ENCODE results near the gene GPR65.

GPR65 gene

GRCh38 chr14:88008039-88008742 lies 3.3 kb downstream of the GPR65 start:
- Histone ChIP-seq H3K9ac (ENCODE audit: low read length) (no peak overlapping the region), H3K27ac (ENCODE audit: low read length) (no peak overlapping the region)

GRCh38 chr14:88009486-88009885 lies 4.6 kb downstream of the GPR65 start:
- H3K9me3 ChIP-seq (replicated peaks; ENCODE audit: insufficient read depth, low read length), result no peaks in the 10 kb centered on the region
- no peaks in the 10 kb centered on the region for H3F3A ChIP-seq (ENCODE audit: insufficient read depth, low read length)
- no peak overlapping the region for H3K4me3 ChIP-seq (ENCODE audit: low read length)
- H3K4me1 ChIP-seq (ENCODE audit: low read length), result no peaks in the 10 kb centered on the region
- H3K4me2 ChIP-seq (ENCODE audit: low read depth, low read length), result no peak overlapping the region
- no peaks in the 10 kb centered on the region for H3K79me2 ChIP-seq (ENCODE audit: low read length)
- no peaks in the 10 kb centered on the region for H3K36me3 ChIP-seq (replicated peaks; ENCODE audit: insufficient read depth, low read length)
- H3K9me2 ChIP-seq (replicated peaks; ENCODE audit: insufficient read depth, low read length), result no peaks in the 10 kb centered on the region
- H3K9ac ChIP-seq (ENCODE audit: low read length), result no peak overlapping the region
- no peak for TF ChIP-seq CTCF (IDR thresholded peaks at IDR 0.05; ENCODE audit: low read length)
- TF ChIP-seq EZH2 (optimal IDR thresholded peaks at IDR 0.05; ENCODE audit: low read depth, low read length), result no peak
- no peak for TF ChIP-seq EZH2phosphoT487 (IDR thresholded peaks at IDR 0.05; ENCODE audit: low read length)
- no peaks in the 10 kb centered on the region for H4K20me1 ChIP-seq (ENCODE audit: insufficient read depth, low read length)
- DNase-seq, result no peak
- H2AFZ ChIP-seq (ENCODE audit: low read length), result no peak overlapping the region
- no peak overlapping the region for H3K27ac ChIP-seq (ENCODE audit: low read length)
- no peaks in the 10 kb centered on the region for H3K27me3 ChIP-seq (replicated peaks; ENCODE audit: insufficient read depth, low read length)

More at GRCh38 chr14:88008039-88008742, 3.3 kb downstream of the GPR65 start:
- no peaks in the 10 kb centered on the region for H4K20me1 ChIP-seq (ENCODE audit: insufficient read depth, low read length)
- no peaks in the 10 kb centered on the region for H3F3A ChIP-seq (ENCODE audit: insufficient read depth, low read length)
- no peak for DNase-seq
- no peaks in the 10 kb centered on the region for H3K9me3 ChIP-seq (replicated peaks; ENCODE audit: insufficient read depth, low read length)
- no peaks in the 10 kb centered on the region for H3K79me2 ChIP-seq (ENCODE audit: low read length)
- no peak overlapping the region for H2AFZ ChIP-seq (ENCODE audit: low read length)
- no peak overlapping the region for H3K4me2 ChIP-seq (ENCODE audit: low read depth, low read length)
- TF ChIP-seq CTCF (IDR thresholded peaks at IDR 0.05; ENCODE audit: low read length), result no peak
- no peak for TF ChIP-seq EZH2phosphoT487 (IDR thresholded peaks at IDR 0.05; ENCODE audit: low read length)
- TF ChIP-seq EZH2 (optimal IDR thresholded peaks at IDR 0.05; ENCODE audit: low read depth, low read length), result no peak
- H3K4me1 ChIP-seq (ENCODE audit: low read length), result no peaks in the 10 kb centered on the region
- no peaks in the 10 kb centered on the region for H3K36me3 ChIP-seq (replicated peaks; ENCODE audit: insufficient read depth, low read length)
- H3K9me2 ChIP-seq (replicated peaks; ENCODE audit: insufficient read depth, low read length), result no peaks in the 10 kb centered on the region
- H3K27me3 ChIP-seq (replicated peaks; ENCODE audit: insufficient read depth, low read length), result no peaks in the 10 kb centered on the region
- H3K4me3 ChIP-seq (ENCODE audit: low read length), result no peak overlapping the region

- Histone ChIP-seq H3K27ac (ENCODE audit: low read length) (no peak overlapping the region), H3K27me3 (replicated peaks; ENCODE audit: insufficient read depth, low read length) (no peaks in the 10 kb centered on the region), H3K9me2 (replicated peaks; ENCODE audit: insufficient read depth, low read length) (no peaks in the 10 kb centered on the region), H2AFZ (ENCODE audit: low read length) (no peak overlapping the region), H3K4me1 (ENCODE audit: low read length) (no peaks in the 10 kb centered on the region), H3K4me2 (ENCODE audit: low read depth, low read length) (no peak overlapping the region), H3K36me3 (replicated peaks; ENCODE audit: insufficient read depth, low read length) (no peaks in the 10 kb centered on the region), H3K9me3 (replicated peaks; ENCODE audit: insufficient read depth, low read length) (no peaks in the 10 kb centered on the region), H3K9ac (ENCODE audit: low read length) (no peak overlapping the region), H3K79me2 (ENCODE audit: low read length) (no peaks in the 10 kb centered on the region), H4K20me1 (ENCODE audit: insufficient read depth, low read length) (no peaks in the 10 kb centered on the region), H3K4me3 (ENCODE audit: low read length) (no peak overlapping the region), H3F3A (ENCODE audit: insufficient read depth, low read length) (no peaks in the 10 kb centered on the region)
- no peak for DNase-seq
- TF ChIP-seq EZH2 (optimal IDR thresholded peaks at IDR 0.05; ENCODE audit: low read depth, low read length) (no peak), EZH2phosphoT487 (IDR thresholded peaks at IDR 0.05; ENCODE audit: low read length) (no peak), CTCF (IDR thresholded peaks at IDR 0.05; ENCODE audit: low read length) (no peak)
These were observed 5.4 kb downstream of the GPR65 start for GRCh38 chr14:88010331-88010730.
